NCI-H128 (cell line): ENCODE data around the gene KIAA1586.
"Not testable (repeated sequence)": the region's sequence is repeated elsewhere in the genome, so short reads cannot be mapped to it uniquely, and the experiment has no call there.

Source experiments
- DNase-seq: peaks from one replicate; lab custom pipeline; 2025; ENCODE audit not compliant: unreplicated experiment; lab: John Stamatoyannopoulos, UW

Gene KIAA1586

GRCh38 chr6:57044061-57044460 lies 2.4 kb upstream of the KIAA1586 start:
- not testable (repeated sequence) for DNase-seq

- DNase-seq, result no peak
Measured at GRCh38 chr6:57044568-57044967, 1.9 kb upstream of the KIAA1586 start.

- not testable (repeated sequence) for DNase-seq
Measured at GRCh38 chr6:57047257-57047585, 728 bp downstream of the KIAA1586 start.

- not testable (repeated sequence) for DNase-seq
Measured at GRCh38 chr6:57047859-57048258, 1.4 kb downstream of the KIAA1586 start.

- no peak for DNase-seq
Measured at GRCh38 chr6:57048577-57048976, 2.1 kb downstream of the KIAA1586 start.

GRCh38 chr6:57063847-57064246 lies 17.4 kb downstream of the KIAA1586 start:
- DNase-seq, result no peak

- no peak for DNase-seq
Measured at GRCh38 chr6:57064809-57065208, 18.3 kb downstream of the KIAA1586 start.

GRCh38 chr6:57068061-57068460 lies 21.6 kb downstream of the KIAA1586 start:
- DNase-seq, result no peak

GRCh38 chr6:57069228-57069627 lies 22.7 kb downstream of the KIAA1586 start:
- DNase-seq, result no peak

- DNase-seq, result no peak
Measured at GRCh38 chr6:57069920-57070331, 23.4 kb downstream of the KIAA1586 start.

GRCh38 chr6:57072108-57072507 lies 25.6 kb downstream of the KIAA1586 start:
- no peak for DNase-seq

- DNase-seq, result no peak
Measured at GRCh38 chr6:57074383-57074782, 27.9 kb downstream of the KIAA1586 start.

- DNase-seq, result no peak
Measured at GRCh38 chr6:57075092-57075491, 28.6 kb downstream of the KIAA1586 start.

GRCh38 chr6:57078531-57079207 lies 32.2 kb downstream of the KIAA1586 start:
- no peak for DNase-seq

- DNase-seq, result no peak
Measured at GRCh38 chr6:57085471-57085870, 39.0 kb downstream of the KIAA1586 start.

- DNase-seq, result no peak
Measured at GRCh38 chr6:57086843-57087242, 40.4 kb downstream of the KIAA1586 start.

- DNase-seq, result no peak
Measured at GRCh38 chr6:57087916-57088315, 41.4 kb downstream of the KIAA1586 start.

- no peak for DNase-seq
Measured at GRCh38 chr6:57089265-57089664, 42.8 kb downstream of the KIAA1586 start.

- peak; percentile 96 for DNase-seq
Measured at GRCh38 chr6:57089687-57090457, 43.4 kb downstream of the KIAA1586 start, which contains the start of gene ZNF451. Gene ZNF451, plus strand, starts transcription at chr6:57090188. Its CDS starts 66 bp downstream, at chr6:57090254.

- DNase-seq, result not testable (repeated sequence)
Measured at GRCh38 chr6:57090458-57091067, 44.1 kb downstream of the KIAA1586 start.

- DNase-seq, result not testable (repeated sequence)
Measured at GRCh38 chr6:57091375-57091774, 44.9 kb downstream of the KIAA1586 start.

GRCh38 chr6:57094689-57095088 lies 48.2 kb downstream of the KIAA1586 start:
- no peak for DNase-seq
